Muscle layer of colon (tissue), 2 donors: Measurements from ENCODE around the gene MBD4.
"Not testable (repeated sequence)": the region's sequence is repeated elsewhere in the genome, so short reads cannot be mapped to it uniquely, and the experiment has no call there.

Experiments
- H3K27ac ChIP-seq: one replicate; pipeline ENCODE4 v1.7.0; 2013; ENCODE audit warnings: low read depth, mild to moderate bottlenecking, low read length, moderate library complexity
- H3K27me3 ChIP-seq, 2 donors: one replicate each; pipeline ENCODE4 v1.7.0; 2013; ENCODE audit warnings: low read length in 2 of 2, mild to moderate bottlenecking in 2 of 2; ENCODE audit not compliant: insufficient read depth in 2 of 2, control insufficient read depth in 1 of 2
- H3K36me3 ChIP-seq: one replicate; pipeline ENCODE4 v1.7.0; 2013; ENCODE audit warnings: mild to moderate bottlenecking, low read length; ENCODE audit not compliant: insufficient read depth
- H3K4me1 ChIP-seq: one replicate; pipeline ENCODE4 v1.7.0; 2013; ENCODE audit warnings: mild to moderate bottlenecking, low read length; ENCODE audit not compliant: insufficient read depth
- H3K4me3 ChIP-seq, 2 donors: one replicate each; pipeline ENCODE4 v1.7.0; 2013; ENCODE audit warnings: low read length in 2 of 2, low read depth in 1 of 2, mild to moderate bottlenecking in 1 of 2, moderate library complexity in 1 of 2
- H3K9ac ChIP-seq: one replicate; pipeline ENCODE4 v1.7.0; 2013; ENCODE audit warnings: low read length
- H3K9me3 ChIP-seq: one replicate; pipeline ENCODE4 v1.7.0; 2013; ENCODE audit warnings: mild to moderate bottlenecking, low read length
- donor health status: abdominal sarcoma.
- donor health status: Adenocarcinoma of cecum.

Gene MBD4

GRCh38 chr3:129387487-129387886 lies 52.3 kb downstream of the MBD4 start:
- H3K27ac ChIP-seq, result no peak overlapping the region
- no peaks in the 10 kb centered on the region for H3K27me3 ChIP-seq
- no peak overlapping the region for H3K9ac ChIP-seq
- no peaks in the 10 kb centered on the region for H3K4me1 ChIP-seq
- H3K4me3 ChIP-seq, result no peak overlapping the region
- H3K36me3 ChIP-seq, result peaks cover 32% of the 10 kb centered on the region
- no peaks in the 10 kb centered on the region for H3K9me3 ChIP-seq

- no peaks in the 10 kb centered on the region for H3K4me1 ChIP-seq
- H3K9me3 ChIP-seq, result no peaks in the 10 kb centered on the region
- H3K27me3 ChIP-seq, result no peaks in the 10 kb centered on the region
- no peak overlapping the region for H3K9ac ChIP-seq
- no peak overlapping the region for H3K4me3 ChIP-seq
- H3K27ac ChIP-seq, result no peak overlapping the region
- peaks cover 29% of the 10 kb centered on the region for H3K36me3 ChIP-seq
Measured at GRCh38 chr3:129386984-129387383, 52.8 kb downstream of the MBD4 start.

GRCh38 chr3:129385507-129385906 lies 54.2 kb downstream of the MBD4 start:
- H3K36me3 ChIP-seq, result peaks cover 23% of the 10 kb centered on the region
- not testable (repeated sequence) for H3K9me3 ChIP-seq, H3K27me3 ChIP-seq, H3K27ac ChIP-seq, H3K4me3 ChIP-seq, H3K4me1 ChIP-seq, H3K9ac ChIP-seq

- Histone ChIP-seq H3K9me3 (no peaks in the 10 kb centered on the region), H3K27ac (no peak overlapping the region), H3K36me3 (peaks cover 21% of the 10 kb centered on the region), H3K4me1 (no peaks in the 10 kb centered on the region), H3K27me3 (no peaks in the 10 kb centered on the region), H3K4me3 (no peak overlapping the region), H3K9ac (no peak overlapping the region)
Measured at GRCh38 chr3:129384594-129385323, 55.0 kb downstream of the MBD4 start.

DNA sequence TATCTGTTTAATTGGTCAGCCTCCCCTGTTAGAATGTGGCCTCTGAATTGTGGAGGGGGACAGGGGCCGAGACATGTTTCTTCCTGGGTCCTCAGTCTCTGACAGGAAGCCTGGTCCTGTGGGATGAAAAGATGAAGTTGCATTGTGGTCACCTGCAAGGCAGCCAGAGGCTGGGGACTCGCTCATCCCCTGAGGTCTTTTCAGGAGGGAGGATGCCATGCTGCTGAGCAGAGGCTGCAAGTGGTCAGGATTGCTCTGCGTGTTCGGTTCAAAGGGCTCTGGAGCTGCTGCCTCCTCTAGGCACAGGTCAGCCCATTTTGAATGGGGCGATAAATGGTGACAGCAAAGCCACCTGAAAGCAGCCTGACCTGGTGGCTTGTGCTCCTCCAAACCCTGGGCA lies 55.6 kb downstream of the MBD4 start:
- not testable (repeated sequence) for H3K27me3 ChIP-seq, H3K27ac ChIP-seq, H3K9ac ChIP-seq, H3K4me1 ChIP-seq, H3K9me3 ChIP-seq, H3K4me3 ChIP-seq
- H3K36me3 ChIP-seq, result peaks cover 14% of the 10 kb centered on the region

DNA sequence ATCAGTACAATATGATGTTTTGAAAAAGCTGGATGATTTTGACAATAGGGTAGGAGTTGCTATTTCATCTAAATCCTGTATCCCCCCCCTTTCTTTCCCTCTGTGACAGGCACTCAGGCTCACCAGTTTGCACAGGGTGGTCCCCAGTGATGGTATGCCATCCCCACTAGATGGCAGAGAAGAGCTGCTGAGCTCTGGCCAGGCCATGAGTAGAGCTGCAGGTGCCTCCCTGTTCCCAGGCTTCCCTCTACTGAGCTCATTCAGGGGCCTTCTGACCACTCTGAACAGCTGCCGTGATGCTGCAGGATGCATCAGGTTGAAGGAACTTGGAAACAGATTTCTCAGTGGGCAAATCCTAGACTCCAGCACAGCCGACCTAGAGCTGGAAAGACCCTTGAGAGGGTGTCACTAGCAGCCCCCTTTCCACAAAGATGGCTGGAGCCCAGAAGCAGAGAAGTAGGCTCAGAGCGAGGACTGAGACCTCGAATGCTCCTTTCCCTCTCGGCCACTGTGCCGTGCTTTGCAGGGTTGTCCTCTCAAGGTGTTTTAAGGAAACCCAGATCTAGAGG lies 56.4 kb downstream of the MBD4 start:
- Histone ChIP-seq H3K9ac (no peak overlapping the region), H3K4me3 (no peak overlapping the region), H3K27me3 (no peaks in the 10 kb centered on the region), H3K27ac (no peak overlapping the region), H3K4me1 (no peaks in the 10 kb centered on the region), H3K36me3 (peaks cover 11% of the 10 kb centered on the region), H3K9me3 (no peaks in the 10 kb centered on the region)

DNA sequence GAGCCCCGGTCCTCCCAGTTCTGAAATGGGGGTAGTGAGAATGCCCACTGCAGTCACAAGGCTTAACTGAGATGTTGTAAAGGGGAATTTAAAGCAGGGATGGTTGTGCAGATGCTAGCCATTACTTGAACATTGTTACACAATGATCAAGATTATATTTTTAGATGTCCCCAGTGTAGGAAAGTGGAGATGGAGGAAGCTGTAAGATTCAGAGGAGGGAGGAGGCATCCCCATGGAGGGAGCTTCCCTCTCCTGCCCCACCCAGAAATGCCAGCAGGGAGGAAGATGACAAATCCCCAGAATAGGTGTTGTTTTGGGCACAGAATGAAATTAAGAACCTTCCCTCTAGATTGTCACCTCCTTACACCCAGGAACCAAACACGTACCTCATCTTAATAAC lies 57.4 kb downstream of the MBD4 start:
- H3K9ac ChIP-seq, result no peak overlapping the region
- H3K27me3 ChIP-seq, result no peaks in the 10 kb centered on the region
- peaks cover 6% of the 10 kb centered on the region for H3K36me3 ChIP-seq
- H3K4me3 ChIP-seq, result no peak overlapping the region
- no peaks in the 10 kb centered on the region for H3K4me1 ChIP-seq
- no peak overlapping the region for H3K27ac ChIP-seq
- no peaks in the 10 kb centered on the region for H3K9me3 ChIP-seq
